K562 (cell line): ENCODE data around the gene SOSTDC1. TPM values are rescaled to one million over a fixed set of nuclear protein-coding genes. Genes with fewer than 3 reads are reported as not detected.

Experiments
- ATAC-seq: fragments of 200-7000 bp; cut with Tn5 transposase; 3 replicates; pipeline ENCODE4 v1.9.1; 2020; ENCODE audit warnings: moderate library complexity
- BruUV-seq: library from RNA; stranded (reverse); fragments of 400-500 nt; replicated peaks from 2 replicates; lab custom pipeline; 2021; lab: Mats Ljungman, UMichigan
- CTCF ChIA-PET: fragments of 300-600 bp; formaldehyde crosslinking; extraction: SDS; loops from one replicate; lab custom pipeline; 2021; ENCODE audit warnings: low intra/inter-chr PET ratio; lab: Yijun Ruan, JAX
- POLR2A ChIA-PET: fragments of 300-600, 350-650 bp; sonication (Branson Sonifier 250); formaldehyde crosslinking; extraction: SDS; loops from one replicate; lab custom pipeline; 2021; ENCODE audit warnings: antibody characterized with exemption, inconsistent platforms; lab: Yijun Ruan, JAX
- DNase-seq, 4 experiments: peaks; one replicate each; pipeline versions ENCODE4 v3.0.0 to v3.0.0-alpha.2; 2011 to 2018; ENCODE audit warnings: low spot score in 3 of 4, mixed read lengths in 3 of 4; ENCODE audit errors: extremely low read depth in 1 of 4
- FAIRE-seq: peaks from 2 replicates; lab custom pipeline; 2011; peaks lifted over from hg19 to GRCh38; lab: Jason Lieb, UNC
- H2AFZ ChIP-seq: 2 replicates; pipeline ENCODE4 v1.6.0; 2011; ENCODE audit warnings: low read depth, low read length, control low read depth, inconsistent platforms
- H3K27ac ChIP-seq: fragments of 200-600 bp; 3 replicates; pipeline ENCODE4 v1.8.0; 2011; ENCODE audit warnings: low read depth, mild to moderate bottlenecking, control low read depth, inconsistent platforms, low read length, moderate library complexity, mixed read lengths; ENCODE audit errors: extremely low read depth
- H3K27me3 ChIP-seq, 2 experiments: fragments of 300-600 bp in 1 of 2; 2 replicates in 1 of 2; 3 replicates in 1 of 2; pipeline versions ENCODE4 v1.6.0 to v1.8.0; 2011; ENCODE audit warnings: inconsistent platforms in 2 of 2, low read length in 2 of 2, mild to moderate bottlenecking in 1 of 2, mixed read lengths in 1 of 2, moderate library complexity in 1 of 2; ENCODE audit not compliant: control insufficient read depth in 2 of 2, insufficient read depth in 2 of 2
- H3K36me3 ChIP-seq: fragments of 300-600 bp; 3 replicates; pipeline ENCODE4 v1.8.0; 2011; ENCODE audit warnings: mild to moderate bottlenecking, low read length, inconsistent platforms; ENCODE audit not compliant: control insufficient read depth, insufficient read depth
- H3K4me1 ChIP-seq, 2 experiments: fragments of 200-600 bp in 1 of 2; replicated peaks in 1 of 2; 2 replicates in 1 of 2; 3 replicates in 1 of 2; pipeline versions ENCODE4 v1.5.1 to v1.8.0; 2011; ENCODE audit warnings: inconsistent platforms in 2 of 2, low read length in 2 of 2, mild to moderate bottlenecking in 1 of 2, mixed read lengths in 1 of 2, moderate library complexity in 1 of 2; ENCODE audit not compliant: control insufficient read depth in 2 of 2, insufficient read depth in 2 of 2
- H3K4me2 ChIP-seq: 2 replicates; pipeline ENCODE4 v1.6.1; 2011; ENCODE audit warnings: low read length, control low read depth, inconsistent platforms, mixed read lengths; ENCODE audit not compliant: insufficient read depth
- H3K4me3 ChIP-seq: fragments of 200-600 bp; sonication (generic), shearing (Covaris generic); 2 replicates; pipeline ENCODE4 v1.5.1; 2016; ENCODE audit warnings: control low read depth, inconsistent platforms
- H3K79me2 ChIP-seq: fragments of 200-600 bp; 3 replicates; pipeline ENCODE4 v1.8.0; 2011; ENCODE audit warnings: low read length, inconsistent platforms; ENCODE audit not compliant: control insufficient read depth, insufficient read depth
- H3K9ac ChIP-seq, 2 experiments: 2 replicates each; pipeline versions ENCODE4 v1.6.0 to v1.6.1; 2011; ENCODE audit warnings: low read depth in 2 of 2, low read length in 2 of 2, control low read depth in 1 of 2, inconsistent platforms in 1 of 2, mild to moderate bottlenecking in 1 of 2, mixed read lengths in 1 of 2; ENCODE audit not compliant: insufficient read depth in 1 of 2
- H3K9me1 ChIP-seq: one replicate; pipeline ENCODE4 v1.6.0; 2011; ENCODE audit warnings: inconsistent platforms, mild to moderate bottlenecking, low read length, moderate library complexity; ENCODE audit not compliant: control insufficient read depth, insufficient read depth
- H3K9me3 ChIP-seq: replicated peaks from 2 replicates; pipeline ENCODE4 v1.5.1; 2011; ENCODE audit warnings: low read depth, low read length, inconsistent platforms; ENCODE audit not compliant: control insufficient read depth, insufficient read depth
- H4K20me1 ChIP-seq: replicated peaks from 2 replicates; pipeline ENCODE4 v1.6.1; 2011; ENCODE audit warnings: low read length, inconsistent platforms, mixed read lengths; ENCODE audit not compliant: control insufficient read depth, insufficient read depth
- ATF6 ChIP-seq: sonication (generic); formaldehyde crosslinking; IDR thresholded peaks from 2 replicates; pipeline ENCODE4 v1.4.0; 2020; ENCODE audit warnings: mild to moderate bottlenecking, missing genetic modification reagents
- JUN ChIP-seq, 2 experiments: sonication (generic) in 1 of 2; formaldehyde crosslinking in 1 of 2; IDR thresholded peaks; 2 replicates each; pipeline versions ENCODE4 v1.6.1 to v1.8.0; 2012 to 2022; ENCODE audit warnings: borderline replicate concordance in 2 of 2, mild to moderate bottlenecking in 2 of 2, improper control_type of control experiment in 1 of 2, low read depth in 1 of 2, low read length in 1 of 2, missing genetic modification reagents in 1 of 2
- REST ChIP-seq, 2 experiments: fragments of 450-650 bp; formaldehyde crosslinking in 1 of 2; IDR thresholded peaks; 2 replicates each; pipeline versions ENCODE4 v1.4.0 to v1.6.1; 2014 to 2020; ENCODE audit warnings: mild to moderate bottlenecking in 2 of 2, borderline replicate concordance in 1 of 2, low read depth in 1 of 2
- WGBS: fragments of 100-300 bp; shearing (Covaris generic); methylation state at CpG from one replicate; pipeline ENCODE4 v1.1.6; 2016; ENCODE audit warnings: low coverage, mixed read lengths; ENCODE audit not compliant: insufficient coverage; ENCODE audit errors: missing lambda C conversion rate; 5-methylcytosine and 5-hydroxymethylcytosine counted together
- in situ Hi-C: fragments of 300-500 bp; cut with MboI; formaldehyde crosslinking; loops from 4 replicates; pipeline ENCODE4 v1.15.0; 2018; ENCODE audit warnings: inconsistent platforms, mixed read lengths
- intact Hi-C: fragments of 100-400 bp; cut with micrococcal nuclease; formaldehyde crosslinking; loops from 2 replicates; pipeline ENCODE4 v1.14.2; 2022
- polyA plus RNA-seq, 8 experiments: library from polyadenylated mRNA; depleted of rRNA in 4 of 8; stranded (reverse) in 5 of 8; unstranded in 3 of 8; fragments of >200 nt; fragmentation: Nextera tagmentation in 2 of 8; fragmentation: Illumina TruSeq in 1 of 8; extraction: Ambion mirVana in 2 of 8; extraction: Trizol in 1 of 8; gene quantifications; 2 replicates each; pipeline versions ENCODE4 v1.2.1 to v1.2.3, GENCODE V29; 2011 to 2014; ENCODE audit warnings: inconsistent platforms in 1 of 8, missing spikeins in 1 of 8
- total RNA-seq, 7 experiments: library from RNA; depleted of rRNA in 6 of 7; stranded (reverse); fragments of >200 nt in 6 of 7; fragmentation: Illumina TruSeq in 2 of 7; extraction: Trizol in 2 of 7; gene quantifications; 2 replicates each; pipeline versions ENCODE4 v1.2.1 to v1.2.3, GENCODE V29; 2011 to 2021; ENCODE audit warnings: low replicate concordance in 1 of 7

The SOSTDC1 gene
- total and polyA plus RNA-seq, 9 of the 15 experiments (the other 6 are each of a cell fraction or from before 2014, with no cell fraction given) = 8.3 to 48.6 (median 15.9) TPM

GRCh38 chr7:16514271-16514670, 48.7 kb upstream of the SOSTDC1 start:
- POLR2A ChIA-PET = interaction anchor here (1.2 to 1.5 kb wide), 2 partner anchors 9 to 23 kb away, joined by 4 to 7 read pairs; no protein-coding TSS in a partner anchor
- WGBS = 76% methylated on average over 1 of the region's 1 CpG
- no peaks in the 10 kb centered on the region for H3K9me3 ChIP-seq
- H3K36me3 ChIP-seq = no peaks in the 10 kb centered on the region
- no peak overlapping the region for H3K4me2 ChIP-seq
- no peak for TF ChIP-seq REST (IDR thresholded peaks at IDR 0.05; ENCODE audit: borderline replicate concordance)
- TF ChIP-seq REST (CRISPR knock-in tag; IDR thresholded peaks at IDR 0.05; ENCODE audit: low read depth) = no peak
- no peak for TF ChIP-seq ATF6 (CRISPR knock-in tag)
- TF ChIP-seq JUN (IDR thresholded peaks at IDR 0.05; ENCODE audit: borderline replicate concordance, low read depth, low read length) = no peak
- TF ChIP-seq JUN (CRISPR knock-in tag; IDR thresholded peaks at IDR 0.05; ENCODE audit: borderline replicate concordance) = no peak
- TF ChIP-seq, all 486 proteins: peak for 0
- CTCF ChIA-PET = no interaction called here
- Histone ChIP-seq H3K4me3 (no peak overlapping the region), H3K9ac (no peak overlapping the region), H3K4me1 (no peaks in the 10 kb centered on the region), H3K27me3 (no peaks in the 10 kb centered on the region), H2AFZ (no peak overlapping the region), H3K79me2 (no peaks in the 10 kb centered on the region), H3K27ac (no peak overlapping the region), H3K9me1 (no peaks in the 10 kb centered on the region), H4K20me1 (no peaks in the 10 kb centered on the region)
- in situ Hi-C loops (no loop called here), intact Hi-C loops (loop anchor here (5.0 kb wide), 1 partner anchor 82 kb away; no protein-coding TSS in a partner anchor)
- FAIRE-seq = no peak
- ATAC-seq = no peak
- BruUV-seq = no TSS peak
- no peak for DNase-seq
